ENCODE data around the gene QSER1.

Gene QSER1

DNA sequence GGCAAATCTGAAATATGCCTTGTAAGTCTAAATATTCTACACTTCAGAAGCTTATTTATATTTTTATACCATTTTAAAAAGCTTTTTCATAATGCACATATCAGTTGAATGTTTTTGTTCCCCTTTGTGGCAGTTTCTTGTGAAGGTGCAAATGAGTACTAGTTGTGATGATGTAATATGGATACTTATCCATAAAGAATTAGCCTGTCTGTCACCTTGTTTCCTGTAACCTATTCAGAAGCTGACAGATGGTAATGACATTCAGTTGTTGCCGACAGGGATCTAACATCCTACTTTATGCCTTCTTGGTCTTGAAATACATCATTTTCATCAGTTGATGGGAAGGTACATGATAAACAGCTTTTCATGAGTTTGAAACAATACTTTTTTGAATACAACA, 2.9 kb downstream of the QSER1 start:
- TF ChIP-seq ZFX (IDR thresholded peaks at IDR 0.05): no peak
- TF ChIP-seq, protein P1, sequence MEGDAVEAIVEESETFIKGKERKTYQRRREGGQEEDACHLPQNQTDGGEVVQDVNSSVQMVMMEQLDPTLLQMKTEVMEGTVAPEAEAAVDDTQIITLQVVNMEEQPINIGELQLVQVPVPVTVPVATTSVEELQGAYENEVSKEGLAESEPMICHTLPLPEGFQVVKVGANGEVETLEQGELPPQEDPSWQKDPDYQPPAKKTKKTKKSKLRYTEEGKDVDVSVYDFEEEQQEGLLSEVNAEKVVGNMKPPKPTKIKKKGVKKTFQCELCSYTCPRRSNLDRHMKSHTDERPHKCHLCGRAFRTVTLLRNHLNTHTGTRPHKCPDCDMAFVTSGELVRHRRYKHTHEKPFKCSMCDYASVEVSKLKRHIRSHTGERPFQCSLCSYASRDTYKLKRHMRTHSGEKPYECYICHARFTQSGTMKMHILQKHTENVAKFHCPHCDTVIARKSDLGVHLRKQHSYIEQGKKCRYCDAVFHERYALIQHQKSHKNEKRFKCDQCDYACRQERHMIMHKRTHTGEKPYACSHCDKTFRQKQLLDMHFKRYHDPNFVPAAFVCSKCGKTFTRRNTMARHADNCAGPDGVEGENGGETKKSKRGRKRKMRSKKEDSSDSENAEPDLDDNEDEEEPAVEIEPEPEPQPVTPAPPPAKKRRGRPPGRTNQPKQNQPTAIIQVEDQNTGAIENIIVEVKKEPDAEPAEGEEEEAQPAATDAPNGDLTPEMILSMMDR (conservative IDR thresholded peaks at IDR 0.05): no peak
- H3K27ac ChIP-seq: no peak overlapping the region

DNA sequence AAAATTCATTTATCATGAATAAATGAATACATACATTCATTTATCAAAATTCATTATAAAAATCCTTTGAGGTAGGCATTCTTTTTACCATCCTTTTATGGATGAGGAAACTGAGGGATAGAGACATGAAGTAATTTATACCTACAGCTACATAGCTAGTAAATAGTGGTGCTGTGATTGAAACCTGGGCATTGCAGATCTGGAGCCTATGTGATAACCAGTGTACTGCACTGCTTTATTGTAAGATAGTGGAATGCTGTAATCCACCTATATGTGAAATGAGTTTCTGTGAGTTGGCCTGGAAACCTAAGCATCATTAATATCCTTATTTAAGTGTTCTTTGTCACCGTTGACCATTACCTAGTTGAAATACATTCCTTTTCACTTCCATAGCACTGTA, 4.5 kb downstream of the QSER1 start:
- no peak for TF ChIP-seq ZFX (IDR thresholded peaks at IDR 0.05)
- TF ChIP-seq, protein P1 (conservative IDR thresholded peaks at IDR 0.05): no peak
- no peak overlapping the region for H3K27ac ChIP-seq

DNA sequence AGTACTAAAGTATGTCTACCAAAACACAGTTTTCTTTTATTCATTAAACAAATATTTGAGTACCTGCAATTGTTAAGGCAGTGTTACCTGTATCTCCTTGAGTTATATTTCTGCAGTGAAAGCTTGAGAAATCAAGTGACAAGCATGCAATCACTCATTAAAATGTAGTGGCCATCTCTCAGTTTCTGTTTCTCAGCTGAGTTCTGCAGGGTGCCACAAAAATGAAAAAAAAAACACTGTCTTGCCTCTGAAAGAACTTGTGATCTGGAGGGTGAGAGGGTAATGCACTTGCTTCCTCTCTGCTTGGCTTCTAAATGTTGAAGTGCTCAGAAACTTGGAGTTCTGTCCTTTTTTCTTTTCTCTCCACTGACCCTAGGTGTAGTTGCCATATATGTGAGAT, 6.8 kb downstream of the QSER1 start:
- H3K27ac ChIP-seq: no peak overlapping the region

DNA sequence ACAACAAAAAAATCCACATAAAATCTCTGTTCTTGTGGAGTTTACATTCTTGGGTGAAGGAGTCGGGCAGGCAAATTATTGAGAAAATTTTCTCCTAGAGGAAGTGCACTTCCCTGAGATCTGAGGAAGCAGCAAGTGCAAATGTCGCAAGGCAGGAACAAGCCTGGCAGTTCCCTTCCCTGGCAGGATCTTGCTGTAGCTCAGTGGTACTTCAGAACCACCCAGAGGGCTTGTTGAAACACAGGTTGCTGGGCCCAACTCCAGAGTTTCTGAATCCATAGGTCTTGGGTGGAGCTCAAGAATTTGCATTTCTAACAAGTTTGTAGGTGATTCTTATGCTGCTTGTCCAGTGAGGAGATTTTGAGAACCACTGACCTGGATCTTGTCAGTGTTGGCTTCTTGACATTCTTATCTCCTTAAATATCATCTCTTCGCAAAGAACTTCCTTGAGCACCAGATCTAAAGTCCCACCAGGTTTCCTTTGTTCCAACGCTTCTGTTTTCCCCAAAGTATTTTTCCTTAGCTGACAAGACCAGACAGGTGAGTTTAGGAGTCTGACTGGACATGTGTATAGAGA, 9.6 kb downstream of the QSER1 start:
- TF ChIP-seq ZFX (IDR thresholded peaks at IDR 0.05): no peak
- TF ChIP-seq, protein P1 (conservative IDR thresholded peaks at IDR 0.05): no peak
- peak overlapping the region; percentile 10 for H3K27ac ChIP-seq

More for the DNA sequence above, 6.8 kb downstream of the QSER1 start:
- no peak for TF ChIP-seq ZFX (IDR thresholded peaks at IDR 0.05)
- TF ChIP-seq, protein P1 (conservative IDR thresholded peaks at IDR 0.05): no peak

DNA sequence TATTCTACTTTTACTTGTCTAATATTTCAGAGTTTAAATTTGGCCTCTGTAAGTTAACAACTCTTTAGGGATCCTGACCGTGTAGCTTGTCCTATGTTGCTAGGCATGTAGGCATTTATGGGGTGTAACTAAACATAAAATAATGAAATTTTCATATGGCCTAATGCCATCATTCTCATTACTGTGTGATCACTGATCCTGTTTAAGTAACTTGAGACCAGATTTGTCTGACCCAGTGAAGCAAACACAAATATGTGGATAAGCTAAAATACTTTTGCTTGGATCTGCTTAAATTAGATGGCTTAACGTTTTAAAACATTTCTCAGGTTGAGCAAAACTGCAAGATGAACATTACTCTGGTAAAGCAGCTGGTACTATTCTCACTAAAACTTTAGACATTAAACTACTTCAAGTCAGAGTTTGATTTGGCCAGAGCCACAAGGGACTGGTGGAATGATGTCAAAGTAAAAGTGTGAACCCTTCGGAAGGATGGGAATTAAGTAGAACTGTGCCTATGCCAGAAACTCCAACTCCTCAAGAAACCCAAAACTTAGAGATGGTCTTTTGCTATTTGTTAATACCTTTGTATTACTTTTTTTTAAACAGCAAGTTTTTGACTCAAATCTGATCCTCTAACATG, 12.5 kb downstream of the QSER1 start:
- no peak overlapping the region for H3K27ac ChIP-seq
- TF ChIP-seq, protein P1 (conservative IDR thresholded peaks at IDR 0.05): no peak
- no peak for TF ChIP-seq ZFX (IDR thresholded peaks at IDR 0.05)

DNA sequence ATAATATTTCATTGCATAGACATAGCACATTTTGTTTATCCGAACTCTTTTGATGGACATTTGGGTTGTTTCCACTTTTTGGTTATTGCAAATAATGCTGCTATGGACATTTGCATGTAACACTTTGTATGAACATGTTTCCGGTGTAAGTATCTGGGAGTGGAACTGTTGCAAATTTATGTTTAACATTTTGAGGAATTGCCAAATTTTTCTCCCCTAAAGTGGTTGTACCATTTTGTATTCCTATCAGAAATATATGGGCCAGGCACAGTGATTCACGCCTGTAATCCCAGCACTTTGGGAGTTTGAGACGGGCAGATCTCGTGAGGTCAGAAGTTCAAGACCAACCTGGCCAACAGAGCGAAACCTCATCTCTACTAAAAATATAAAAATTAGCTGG, 16.0 kb downstream of the QSER1 start:
- TF ChIP-seq, protein P1 (conservative IDR thresholded peaks at IDR 0.05): no peak
- TF ChIP-seq ZFX (IDR thresholded peaks at IDR 0.05): no peak
- no peak overlapping the region for H3K27ac ChIP-seq

DNA sequence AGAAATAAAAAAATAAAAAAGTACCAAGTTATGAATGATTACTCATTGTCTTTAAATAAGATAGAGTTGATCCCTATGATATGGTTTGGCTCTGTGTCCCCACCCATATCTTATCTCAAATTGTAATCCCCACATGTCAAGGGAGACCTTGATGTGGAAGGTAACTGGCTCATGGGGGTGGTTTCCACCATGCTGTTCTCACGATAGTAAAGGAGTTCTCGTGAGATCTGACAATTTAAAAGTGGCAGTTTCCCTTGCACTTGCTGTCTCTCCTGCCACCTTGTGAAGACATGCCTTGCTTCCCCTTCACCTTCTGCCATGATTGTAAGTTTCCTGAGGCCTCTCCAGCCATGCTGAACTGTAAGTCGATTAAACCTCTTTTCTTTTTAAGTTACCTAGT, 18.8 kb downstream of the QSER1 start:
- H3K27ac ChIP-seq: no peak overlapping the region
- TF ChIP-seq ZFX (IDR thresholded peaks at IDR 0.05): no peak
- TF ChIP-seq, protein P1 (conservative IDR thresholded peaks at IDR 0.05): no peak
